Mesothelial cell of epicardium (in vitro differentiated cells): ENCODE results near the gene FAM229B. TPM values are rescaled to one million over a fixed set of nuclear protein-coding genes. Genes with fewer than 3 reads are reported as not detected.

Experiments
- DNase-seq, 2 experiments: peaks; one replicate each; pipeline ENCODE4 v3.0.0; 2021; ENCODE audit warnings: low spot score in 2 of 2; ENCODE audit not compliant: unreplicated experiment in 2 of 2
- H3K27ac Mint-ChIP-seq: 2 replicates; pipeline ENCODE4 v1.8.0; 2021; ENCODE audit warnings: mixed read lengths
- H3K27me3 Mint-ChIP-seq: 2 replicates; pipeline ENCODE4 v1.8.0; 2021; ENCODE audit warnings: low read depth, mixed read lengths
- H3K36me3 Mint-ChIP-seq: 2 replicates; pipeline ENCODE4 v1.8.0; 2021; ENCODE audit warnings: mixed read lengths
- H3K4me1 Mint-ChIP-seq: 2 replicates; pipeline ENCODE4 v1.8.0; 2021; ENCODE audit warnings: mixed read lengths
- H3K4me3 Mint-ChIP-seq: 2 replicates; pipeline ENCODE4 v1.8.0; 2021; ENCODE audit warnings: mild to moderate bottlenecking, moderate library complexity, mixed read lengths
- H3K9me3 Mint-ChIP-seq: 2 replicates; pipeline ENCODE4 v1.8.0; 2021; ENCODE audit warnings: mixed read lengths
- CTCF ChIP-seq: fragments of 200-600 bp; sonication (generic); IDR thresholded peaks from one replicate; pipeline ENCODE4 v1.5.0; 2021; ENCODE audit warnings: antibody characterized with exemption; ENCODE audit not compliant: unreplicated experiment
- total RNA-seq: library from RNA; stranded (reverse); gene quantifications from 3 replicates; pipeline ENCODE4 v1.2.1, GENCODE V29; 2021

Gene FAM229B
- total RNA-seq, 1 donor from 2014 or later: 23.6 TPM

GRCh38 chr6:112144145-112144926, 56.9 kb downstream of the FAM229B start:
- no peak for DNase-seq

GRCh38 chr6:112145080-112145573, 57.7 kb downstream of the FAM229B start:
- Mint-ChIP-seq H3K4me1 (peaks cover 4% of the 10 kb centered on the region), H3K36me3 (peaks cover 11% of the 10 kb centered on the region), H3K4me3 (no peak overlapping the region), H3K27me3 (no peaks in the 10 kb centered on the region), H3K27ac (no peak overlapping the region), H3K9me3 (no peaks in the 10 kb centered on the region)
- TF ChIP-seq CTCF: no peak
- DNase-seq: no peak

More at GRCh38 chr6:112144145-112144926, 56.9 kb downstream of the FAM229B start:
- H3K4me1 Mint-ChIP-seq: peaks cover under 1% of the 10 kb centered on the region
- H3K4me3 Mint-ChIP-seq: no peak overlapping the region
- no peak for TF ChIP-seq CTCF
- no peaks in the 10 kb centered on the region for H3K9me3 Mint-ChIP-seq
- no peaks in the 10 kb centered on the region for H3K27me3 Mint-ChIP-seq
- peaks cover 11% of the 10 kb centered on the region for H3K36me3 Mint-ChIP-seq
- no peak overlapping the region for H3K27ac Mint-ChIP-seq

- Mint-ChIP-seq H3K27me3 (no peaks in the 10 kb centered on the region), H3K27ac (no peak overlapping the region), H3K36me3 (peaks cover 2% of the 10 kb centered on the region), H3K4me3 (no peak overlapping the region), H3K9me3 (no peaks in the 10 kb centered on the region), H3K4me1 (peaks cover 8% of the 10 kb centered on the region)
- no peak for DNase-seq
- no peak for TF ChIP-seq CTCF
Measured at GRCh38 chr6:112148103-112148502, 60.7 kb downstream of the FAM229B start.

- Mint-ChIP-seq H3K4me1 (peaks cover 10% of the 10 kb centered on the region), H3K27me3 (no peaks in the 10 kb centered on the region), H3K36me3 (peaks cover 2% of the 10 kb centered on the region), H3K4me3 (no peak overlapping the region), H3K27ac (peak overlapping the region; percentile 81), H3K9me3 (no peaks in the 10 kb centered on the region)
- DNase-seq: no peak
- no peak for TF ChIP-seq CTCF
Measured at GRCh38 chr6:112149236-112149635, 61.8 kb downstream of the FAM229B start.

GRCh38 chr6:112149719-112150263, 62.4 kb downstream of the FAM229B start:
- H3K4me3 Mint-ChIP-seq: no peak overlapping the region
- H3K36me3 Mint-ChIP-seq: peaks cover 2% of the 10 kb centered on the region
- H3K27ac Mint-ChIP-seq: peak overlapping the region; percentile 81
- no peaks in the 10 kb centered on the region for H3K9me3 Mint-ChIP-seq
- no peaks in the 10 kb centered on the region for H3K27me3 Mint-ChIP-seq
- peaks cover 15% of the 10 kb centered on the region for H3K4me1 Mint-ChIP-seq
- no peak for TF ChIP-seq CTCF
- no peak for DNase-seq
